Measurements from ENCODE around the gene PHC3. TPM values are rescaled to one million over a fixed set of nuclear protein-coding genes. Genes with fewer than 3 reads are reported as not detected.
A peak's percentile ranks its signal among the peaks of the same experiment; 100 is the strongest.

PHC3 gene
- total RNA-seq, 1 donor = 65.6 TPM

DNA sequence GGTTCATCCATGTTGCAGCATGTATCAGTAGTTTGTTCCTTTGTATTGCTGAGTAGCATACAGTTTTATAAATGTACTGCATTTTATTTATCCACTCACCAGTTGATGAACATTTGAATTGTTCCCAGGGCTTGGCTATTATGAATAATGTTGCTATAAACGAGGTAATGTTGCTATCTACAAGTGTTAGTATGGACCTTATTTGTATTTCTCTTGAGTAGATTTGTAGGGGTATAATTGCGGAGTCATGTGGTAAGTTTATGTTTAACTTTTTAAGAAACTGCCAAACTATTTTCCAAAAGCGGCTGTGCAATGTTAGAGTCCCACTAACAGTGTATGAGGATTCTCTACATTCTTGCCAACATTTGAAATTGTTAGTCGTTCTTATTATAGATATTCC is 130.8 kb downstream of the PHC3 start:
- H3K4me3 ChIP-seq (ENCODE audit: low read depth, low read length) = no peak overlapping the region
- TF ChIP-seq, protein P1, sequence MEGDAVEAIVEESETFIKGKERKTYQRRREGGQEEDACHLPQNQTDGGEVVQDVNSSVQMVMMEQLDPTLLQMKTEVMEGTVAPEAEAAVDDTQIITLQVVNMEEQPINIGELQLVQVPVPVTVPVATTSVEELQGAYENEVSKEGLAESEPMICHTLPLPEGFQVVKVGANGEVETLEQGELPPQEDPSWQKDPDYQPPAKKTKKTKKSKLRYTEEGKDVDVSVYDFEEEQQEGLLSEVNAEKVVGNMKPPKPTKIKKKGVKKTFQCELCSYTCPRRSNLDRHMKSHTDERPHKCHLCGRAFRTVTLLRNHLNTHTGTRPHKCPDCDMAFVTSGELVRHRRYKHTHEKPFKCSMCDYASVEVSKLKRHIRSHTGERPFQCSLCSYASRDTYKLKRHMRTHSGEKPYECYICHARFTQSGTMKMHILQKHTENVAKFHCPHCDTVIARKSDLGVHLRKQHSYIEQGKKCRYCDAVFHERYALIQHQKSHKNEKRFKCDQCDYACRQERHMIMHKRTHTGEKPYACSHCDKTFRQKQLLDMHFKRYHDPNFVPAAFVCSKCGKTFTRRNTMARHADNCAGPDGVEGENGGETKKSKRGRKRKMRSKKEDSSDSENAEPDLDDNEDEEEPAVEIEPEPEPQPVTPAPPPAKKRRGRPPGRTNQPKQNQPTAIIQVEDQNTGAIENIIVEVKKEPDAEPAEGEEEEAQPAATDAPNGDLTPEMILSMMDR (IDR thresholded peaks at IDR 0.05; ENCODE audit: insufficient read depth, low read length) = no peak
- DNase-seq (ENCODE audit: low read depth) = no peak

DNA sequence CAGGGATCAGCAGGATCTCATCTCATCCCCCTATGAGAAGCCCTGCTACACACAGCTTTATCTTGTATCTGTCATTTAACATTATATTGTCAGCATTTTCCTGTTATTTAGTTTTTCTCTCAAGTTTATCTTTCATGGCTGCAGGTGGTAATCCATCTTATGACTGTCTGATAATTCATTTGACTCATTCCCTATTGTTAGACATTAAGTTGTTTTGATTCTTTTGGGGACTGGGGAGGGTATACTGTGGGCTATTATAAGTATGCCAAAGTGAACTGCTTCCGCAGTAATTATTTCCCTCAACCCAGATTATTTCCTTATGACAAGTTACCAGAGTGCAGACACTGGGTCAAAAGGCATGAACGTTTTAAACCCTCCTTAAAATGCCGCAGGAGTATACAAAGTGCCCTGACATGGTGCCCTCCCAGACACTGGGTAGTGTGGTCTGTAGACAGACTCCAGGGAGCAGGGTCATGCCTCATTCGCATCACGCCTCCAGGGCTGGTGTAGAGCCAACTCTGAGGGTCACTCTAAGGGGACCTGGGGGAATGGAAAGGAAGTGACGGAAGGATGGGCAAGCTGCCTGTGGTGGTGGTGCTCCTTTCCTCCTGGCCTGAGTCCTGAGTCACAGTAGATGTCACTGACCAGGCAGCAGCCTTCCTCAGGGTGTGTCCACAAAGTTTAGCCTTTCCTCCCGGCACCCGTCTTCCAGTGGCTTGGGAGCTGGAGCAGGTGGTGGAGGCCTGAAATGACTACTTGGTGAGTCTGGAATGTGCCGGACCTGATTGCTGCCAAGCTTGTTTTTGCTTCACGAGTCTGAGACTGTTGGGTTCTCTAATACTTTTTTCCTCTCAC is 132.2 kb downstream of the PHC3 start:
- no peak overlapping the region for H3K4me3 ChIP-seq (ENCODE audit: low read depth, low read length)
- peak; percentile 33 for DNase-seq (ENCODE audit: low read depth)
- TF ChIP-seq, protein P1 (IDR thresholded peaks at IDR 0.05; ENCODE audit: insufficient read depth, low read length) = no peak

DNA sequence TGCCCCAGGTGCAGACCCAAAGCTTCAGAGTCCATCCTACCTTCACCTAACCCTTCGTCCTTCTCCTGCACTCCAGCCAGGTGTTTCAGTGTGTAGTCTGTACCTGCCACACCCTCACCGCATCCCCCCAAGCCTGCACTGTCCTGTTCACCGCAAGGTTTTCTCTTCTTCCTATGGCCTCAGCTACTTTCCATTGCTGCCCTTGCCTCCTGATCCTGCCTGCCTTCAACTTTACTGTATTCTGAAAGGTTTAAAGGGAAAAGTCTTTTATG is 134.5 kb downstream of the PHC3 start:
- no peak overlapping the region for H3K4me3 ChIP-seq (ENCODE audit: low read depth, low read length)
- DNase-seq (ENCODE audit: low read depth) = no peak
- TF ChIP-seq, protein P1 (IDR thresholded peaks at IDR 0.05; ENCODE audit: insufficient read depth, low read length) = no peak

DNA sequence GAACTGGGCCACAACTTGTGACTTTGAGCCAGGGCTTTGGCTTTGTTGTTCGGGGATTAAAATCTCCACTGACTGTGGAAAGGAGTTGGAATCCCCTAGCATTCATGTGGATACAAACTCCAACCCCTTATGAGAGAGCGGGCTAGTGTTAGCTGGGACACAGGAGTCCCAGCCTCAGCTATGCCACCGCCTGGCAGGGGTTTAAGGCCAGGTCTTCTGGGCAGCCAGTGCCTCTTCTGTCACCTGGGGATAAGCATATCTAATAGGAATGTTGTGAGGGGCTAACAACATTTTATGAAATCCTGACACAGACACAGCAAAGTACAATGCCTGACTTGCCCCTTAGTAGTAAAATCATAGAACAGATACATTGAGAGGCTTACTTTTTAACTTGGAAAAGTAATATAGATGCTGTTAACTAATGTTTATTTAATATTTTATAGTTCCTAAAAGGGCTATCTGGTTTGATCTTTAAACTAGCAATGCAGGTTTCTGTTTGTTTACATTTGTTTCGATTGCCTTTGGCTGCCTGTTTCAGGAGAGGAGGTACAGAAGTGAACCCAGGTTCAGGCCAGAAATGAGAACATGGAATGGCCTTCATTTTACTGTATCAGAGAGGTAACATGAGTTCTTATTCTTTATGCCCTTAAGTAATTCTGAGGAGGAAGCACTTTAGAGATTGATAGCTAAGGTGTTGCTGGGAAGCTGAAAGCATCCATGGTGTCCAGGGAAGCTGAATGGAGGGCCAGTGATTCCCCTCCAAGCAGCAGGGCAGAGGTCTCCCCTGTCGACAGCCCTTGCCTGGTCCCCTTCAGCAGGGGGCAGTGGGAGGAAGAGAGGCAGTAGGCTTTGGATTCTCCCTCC is 135.0 kb downstream of the PHC3 start:
- TF ChIP-seq, protein P1 (IDR thresholded peaks at IDR 0.05; ENCODE audit: insufficient read depth, low read length) = no peak
- no peak overlapping the region for H3K4me3 ChIP-seq (ENCODE audit: low read depth, low read length)
- no peak for DNase-seq (ENCODE audit: low read depth)

DNA sequence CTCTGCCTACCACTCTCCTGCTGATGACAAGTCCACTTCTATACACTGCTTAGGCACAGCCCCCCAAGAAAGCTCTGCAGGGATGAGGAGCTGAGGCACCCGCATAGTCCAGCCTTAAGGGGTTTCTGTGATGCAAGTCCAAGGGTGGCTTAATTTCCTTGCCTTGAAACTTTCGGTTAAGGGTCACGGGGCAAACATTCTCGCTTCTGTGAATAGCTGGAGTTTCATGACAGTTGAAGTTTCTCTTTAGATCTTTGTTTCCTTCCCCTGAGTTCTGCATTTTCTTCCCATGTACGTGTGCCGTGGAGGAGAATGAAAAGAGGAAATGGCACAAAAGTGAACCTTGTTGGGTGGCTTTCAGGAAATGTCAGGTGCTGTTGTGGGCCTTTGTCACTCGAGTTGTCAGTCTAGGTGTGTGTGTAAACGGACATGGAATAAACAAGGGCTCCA is 136.7 kb downstream of the PHC3 start:
- DNase-seq (ENCODE audit: low read depth) = no peak
- TF ChIP-seq, protein P1 (IDR thresholded peaks at IDR 0.05; ENCODE audit: insufficient read depth, low read length) = no peak
- no peak overlapping the region for H3K4me3 ChIP-seq (ENCODE audit: low read depth, low read length)

DNA sequence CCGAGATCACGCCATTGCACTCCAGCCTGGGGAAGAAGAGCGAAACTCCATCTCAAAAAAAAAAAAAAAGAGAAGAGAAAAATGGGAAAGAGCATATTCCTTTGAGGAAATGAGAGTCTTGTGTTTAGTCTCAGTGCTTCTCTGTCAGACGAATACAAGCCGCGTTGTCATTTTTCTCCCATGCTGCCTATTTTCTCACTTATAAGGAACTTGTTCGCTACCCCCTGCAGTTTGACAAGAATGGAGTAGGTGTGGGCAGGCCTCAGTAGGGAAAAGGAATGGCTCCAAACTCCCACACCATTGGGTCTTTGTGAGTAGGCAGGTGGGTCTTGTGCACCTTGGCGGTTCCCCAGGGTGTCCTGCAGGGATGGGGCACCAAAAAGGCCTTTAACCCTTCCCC is 137.3 kb downstream of the PHC3 start:
- TF ChIP-seq, protein P1 (IDR thresholded peaks at IDR 0.05; ENCODE audit: insufficient read depth, low read length) = no peak
- no peak for DNase-seq (ENCODE audit: low read depth)
- no peak overlapping the region for H3K4me3 ChIP-seq (ENCODE audit: low read depth, low read length)
